IPS-18c (cell line): ENCODE results near the gene CPAMD8.
"Not testable (repeated sequence)": the region's sequence is repeated elsewhere in the genome, so short reads cannot be mapped to it uniquely, and the experiment has no call there.

Experiments used
- H3K4me3 ChIP-seq: 2 replicates; pipeline ENCODE4 v1.7.0; 2013; ENCODE audit warnings: low read depth, mild to moderate bottlenecking, low read length, moderate library complexity; ENCODE audit not compliant: insufficient read depth
- H3K9me3 ChIP-seq: one replicate; pipeline ENCODE4 v1.6.1; 2013; ENCODE audit warnings: mild to moderate bottlenecking, low read length, moderate library complexity; ENCODE audit not compliant: control insufficient read depth, insufficient read depth

CPAMD8 gene

GRCh38 chr19:17049711-17050280 lies 23.2 kb upstream of the CPAMD8 start:
- Histone ChIP-seq H3K9me3 (no peaks in the 10 kb centered on the region), H3K4me3 (no peak overlapping the region)

- no peaks in the 10 kb centered on the region for H3K9me3 ChIP-seq
- no peak overlapping the region for H3K4me3 ChIP-seq
Measured at GRCh38 chr19:17048885-17049453, 22.4 kb upstream of the CPAMD8 start.

- Histone ChIP-seq H3K4me3 (no peak overlapping the region), H3K9me3 (no peaks in the 10 kb centered on the region)
Measured at GRCh38 chr19:17045907-17046502, 19.4 kb upstream of the CPAMD8 start.

GRCh38 chr19:17043744-17044143 lies 17.1 kb upstream of the CPAMD8 start:
- H3K9me3 ChIP-seq: no peaks in the 10 kb centered on the region
- no peak overlapping the region for H3K4me3 ChIP-seq

- no peak overlapping the region for H3K4me3 ChIP-seq
- no peaks in the 10 kb centered on the region for H3K9me3 ChIP-seq
Measured at GRCh38 chr19:17041976-17042375, 15.4 kb upstream of the CPAMD8 start.

GRCh38 chr19:17037966-17038500 lies 11.4 kb upstream of the CPAMD8 start:
- Histone ChIP-seq H3K4me3 (no peak overlapping the region), H3K9me3 (no peaks in the 10 kb centered on the region)

GRCh38 chr19:17037184-17037583 lies 10.6 kb upstream of the CPAMD8 start:
- H3K4me3 ChIP-seq: no peak overlapping the region
- no peaks in the 10 kb centered on the region for H3K9me3 ChIP-seq

GRCh38 chr19:17036640-17037039 lies 10.0 kb upstream of the CPAMD8 start:
- Histone ChIP-seq H3K9me3 (no peaks in the 10 kb centered on the region), H3K4me3 (no peak overlapping the region)

GRCh38 chr19:17035842-17036424 lies 9.3 kb upstream of the CPAMD8 start:
- H3K4me3 ChIP-seq: no peak overlapping the region
- no peaks in the 10 kb centered on the region for H3K9me3 ChIP-seq

GRCh38 chr19:17031741-17032140 lies 5.1 kb upstream of the CPAMD8 start:
- Histone ChIP-seq H3K4me3 (no peak overlapping the region), H3K9me3 (no peaks in the 10 kb centered on the region)

- H3K9me3 ChIP-seq: no peaks in the 10 kb centered on the region
- H3K4me3 ChIP-seq: peak overlapping the region; percentile 20; the same call in 1 of the 2 replicates
Measured at GRCh38 chr19:17027535-17027975, 945 bp upstream of the CPAMD8 start.

GRCh38 chr19:17025991-17026658 lies 485 bp downstream of the CPAMD8 start:
- Histone ChIP-seq H3K9me3 (no peaks in the 10 kb centered on the region), H3K4me3 (peak overlapping the region; percentile 67)

GRCh38 chr19:17025361-17025760 lies 1.2 kb downstream of the CPAMD8 start:
- H3K4me3 ChIP-seq: no peak overlapping the region; the same call in 1 of the 2 replicates
- H3K9me3 ChIP-seq: no peaks in the 10 kb centered on the region

- H3K9me3 ChIP-seq, H3K4me3 ChIP-seq: not testable (repeated sequence)
Measured at GRCh38 chr19:17024941-17025340, 1.7 kb downstream of the CPAMD8 start.

- no peak overlapping the region for H3K4me3 ChIP-seq
- no peaks in the 10 kb centered on the region for H3K9me3 ChIP-seq
Measured at GRCh38 chr19:17023805-17024204, 2.8 kb downstream of the CPAMD8 start.

- no peaks in the 10 kb centered on the region for H3K9me3 ChIP-seq
Measured at GRCh38 chr19:17022738-17023137, 3.9 kb downstream of the CPAMD8 start.

GRCh38 chr19:17021793-17022590 lies 4.6 kb downstream of the CPAMD8 start:
- Histone ChIP-seq H3K9me3 (no peaks in the 10 kb centered on the region), H3K4me3 (no peak overlapping the region)

More at GRCh38 chr19:17022738-17023137, 3.9 kb downstream of the CPAMD8 start:
- no peak overlapping the region for H3K4me3 ChIP-seq
